Endodermal cell (in vitro differentiated cells): ENCODE results near the gene ITGA2. TPM values are rescaled to one million over a fixed set of nuclear protein-coding genes. Genes with fewer than 3 reads are reported as not detected.

Experiments used
- DNase-seq: peaks from one replicate; pipeline ENCODE4 v3.0.0-alpha.2; 2017
- H3K27ac ChIP-seq: 2 replicates; pipeline ENCODE4 v1.5.1; 2013; ENCODE audit warnings: mild to moderate bottlenecking, low read depth, low read length, moderate library complexity
- H3K27me3 ChIP-seq: 2 replicates; pipeline ENCODE4 v1.6.1; 2013; ENCODE audit warnings: mild to moderate bottlenecking, low read length, moderate library complexity; ENCODE audit not compliant: insufficient read depth, control insufficient read depth, poor library complexity, severe bottlenecking
- H3K36me3 ChIP-seq: 2 replicates; pipeline ENCODE4 v1.7.0; 2013; ENCODE audit warnings: mild to moderate bottlenecking, low read length, moderate library complexity; ENCODE audit not compliant: control insufficient read depth, insufficient read depth
- H3K4me1 ChIP-seq: one replicate; pipeline ENCODE4 v1.7.0; 2013; ENCODE audit warnings: low read length; ENCODE audit not compliant: control insufficient read depth, insufficient read depth
- H3K4me3 ChIP-seq: 2 replicates; pipeline ENCODE4 v1.5.1; 2013; ENCODE audit warnings: mild to moderate bottlenecking, low read length, moderate library complexity
- H3K9ac ChIP-seq: 2 replicates; pipeline ENCODE4 v1.6.1; 2013; ENCODE audit warnings: mild to moderate bottlenecking, low read length, moderate library complexity; ENCODE audit not compliant: poor library complexity, severe bottlenecking; ENCODE audit errors: extremely low read depth
- H3K9me3 ChIP-seq: 2 replicates; pipeline ENCODE4 v1.6.1; 2013; ENCODE audit warnings: mild to moderate bottlenecking, low read length, moderate library complexity; ENCODE audit not compliant: control insufficient read depth
- H3K27ac Mint-ChIP-seq: 2 replicates; pipeline ENCODE4 v1.8.0; 2020; ENCODE audit warnings: mixed read lengths
- H3K27me3 Mint-ChIP-seq: 2 replicates; pipeline ENCODE4 v1.8.0; 2021; ENCODE audit warnings: mild to moderate bottlenecking, mixed read lengths; ENCODE audit not compliant: insufficient read depth
- H3K36me3 Mint-ChIP-seq: 2 replicates; pipeline ENCODE4 v1.8.0; 2020; ENCODE audit warnings: low read depth, mixed read lengths
- H3K4me1 Mint-ChIP-seq: 2 replicates; pipeline ENCODE4 v1.8.0; 2020; ENCODE audit warnings: mixed read lengths
- H3K4me3 Mint-ChIP-seq: 2 replicates; pipeline ENCODE4 v1.8.0; 2020; ENCODE audit warnings: mild to moderate bottlenecking, moderate library complexity, mixed read lengths
- H3K9me3 Mint-ChIP-seq: 2 replicates; pipeline ENCODE4 v1.8.0; 2020; ENCODE audit warnings: mild to moderate bottlenecking, mixed read lengths
- CTCF ChIP-seq: fragments of 200-600 bp; sonication (generic); conservative IDR thresholded peaks from 2 replicates; pipeline ENCODE4 v1.5.0; 2021; ENCODE audit warnings: antibody characterized with exemption, mild to moderate bottlenecking
- WGBS, 2 experiments: methylation state at CpG; one replicate each; pipeline versions ENCODE4 v1.1.5 to v1.1.7; 2013; ENCODE audit warnings: missing lambda C conversion rate in 2 of 2, mixed read lengths in 1 of 2; ENCODE audit not compliant: insufficient coverage in 1 of 2, insufficient read length in 1 of 2; 5-methylcytosine and 5-hydroxymethylcytosine counted together
- total RNA-seq, 2 donors: library from RNA; stranded (reverse); fragmentation: NEBNext Ultra II Directional in 1 of 2; extraction: Animal tissue kit (Norgen Biotek cat#: 25700) in 1 of 2; gene quantifications; 2 replicates in 1 of 2; 3 replicates in 1 of 2; pipeline ENCODE4 v1.2.1, GENCODE V29; 2021

ITGA2 gene
- total RNA-seq, 2 donors from 2014 or later = 1.3 to 4.0 TPM

GRCh38 chr5:53022930-53023511 lies 33.9 kb downstream of the ITGA2 start:
- H3K9me3 Mint-ChIP-seq = no peaks in the 10 kb centered on the region
- no peak overlapping the region for H3K9ac ChIP-seq
- H3K27me3 Mint-ChIP-seq = no peaks in the 10 kb centered on the region
- 94 to 95% methylated on average over 6 of the region's 6 CpGs for WGBS, 2 experiments
- no peak for TF ChIP-seq CTCF
- no peaks in the 10 kb centered on the region for H3K36me3 ChIP-seq
- no peaks in the 10 kb centered on the region for H3K4me1 Mint-ChIP-seq
- H3K27me3 ChIP-seq = no peaks in the 10 kb centered on the region
- no peak for DNase-seq
- H3K4me1 ChIP-seq = no peaks in the 10 kb centered on the region
- no peak overlapping the region for H3K4me3 ChIP-seq
- H3K27ac ChIP-seq = no peak overlapping the region
- H3K27ac Mint-ChIP-seq = no peak overlapping the region
- no peaks in the 10 kb centered on the region for H3K9me3 ChIP-seq
- no peak overlapping the region for H3K4me3 Mint-ChIP-seq
- H3K36me3 Mint-ChIP-seq = no peaks in the 10 kb centered on the region

- Histone ChIP-seq H3K27ac (no peak overlapping the region), H3K9me3 (no peaks in the 10 kb centered on the region), H3K4me3 (no peak overlapping the region), H3K36me3 (no peaks in the 10 kb centered on the region), H3K9ac (no peak overlapping the region), H3K27me3 (no peaks in the 10 kb centered on the region), H3K4me1 (no peaks in the 10 kb centered on the region)
- Mint-ChIP-seq H3K4me1 (no peaks in the 10 kb centered on the region), H3K27ac (no peak overlapping the region), H3K36me3 (no peaks in the 10 kb centered on the region), H3K4me3 (no peak overlapping the region), H3K9me3 (no peaks in the 10 kb centered on the region), H3K27me3 (no peaks in the 10 kb centered on the region)
- TF ChIP-seq CTCF = no peak
- WGBS, 2 experiments = 88 to 95% methylated on average over 1 of the region's 2 CpGs
- DNase-seq = no peak
Observed at GRCh38 chr5:53023969-53024368, 34.8 kb downstream of the ITGA2 start.

- no peak overlapping the region for H3K27ac Mint-ChIP-seq
- no peaks in the 10 kb centered on the region for H3K27me3 Mint-ChIP-seq
- no peak overlapping the region for H3K9ac ChIP-seq
- TF ChIP-seq CTCF = no peak
- DNase-seq = no peak
- H3K9me3 Mint-ChIP-seq = no peaks in the 10 kb centered on the region
- H3K27me3 ChIP-seq = no peaks in the 10 kb centered on the region
- no peaks in the 10 kb centered on the region for H3K9me3 ChIP-seq
- WGBS, 2 experiments = 88 to 94% methylated on average over 2 to 4 of the region's 4 CpGs
- H3K4me3 Mint-ChIP-seq = no peak overlapping the region
- no peaks in the 10 kb centered on the region for H3K4me1 ChIP-seq
- no peak overlapping the region for H3K27ac ChIP-seq
- no peaks in the 10 kb centered on the region for H3K36me3 ChIP-seq
- no peaks in the 10 kb centered on the region for H3K36me3 Mint-ChIP-seq
- no peaks in the 10 kb centered on the region for H3K4me1 Mint-ChIP-seq
- no peak overlapping the region for H3K4me3 ChIP-seq
Observed at GRCh38 chr5:53024535-53024934, 35.4 kb downstream of the ITGA2 start.
